Measurements from ENCODE around the gene EVA1A.

The EVA1A gene

GRCh38 chr2:75560022-75560767, 544 bp downstream of the EVA1A start:
- Histone ChIP-seq H3K27me3 (ENCODE audit: control insufficient read depth, low read length) (no peaks in the 10 kb centered on the region), H3K79me2 (ENCODE audit: control insufficient read depth, low read length) (no peaks in the 10 kb centered on the region), H3K27ac (ENCODE audit: low read depth, low read length) (no peak overlapping the region), H3F3A (ENCODE audit: control insufficient read depth, insufficient read depth) (no peaks in the 10 kb centered on the region), H3K4me2 (ENCODE audit: low read length) (no peak overlapping the region), H3K9me2 (replicated peaks; ENCODE audit: control insufficient read depth, low read length) (no peaks in the 10 kb centered on the region), H3K4me3 (ENCODE audit: low read length) (no peak overlapping the region), H3K4me1 (ENCODE audit: control insufficient read depth, low read length) (no peaks in the 10 kb centered on the region), H4K20me1 (ENCODE audit: control insufficient read depth, insufficient read depth, low read depth, low read length) (no peaks in the 10 kb centered on the region), H3K9me3 (ENCODE audit: control insufficient read depth, insufficient read depth, low read length) (no peaks in the 10 kb centered on the region), H3K36me3 (ENCODE audit: control insufficient read depth, low read length) (no peaks in the 10 kb centered on the region)
- TF ChIP-seq, protein P1, sequence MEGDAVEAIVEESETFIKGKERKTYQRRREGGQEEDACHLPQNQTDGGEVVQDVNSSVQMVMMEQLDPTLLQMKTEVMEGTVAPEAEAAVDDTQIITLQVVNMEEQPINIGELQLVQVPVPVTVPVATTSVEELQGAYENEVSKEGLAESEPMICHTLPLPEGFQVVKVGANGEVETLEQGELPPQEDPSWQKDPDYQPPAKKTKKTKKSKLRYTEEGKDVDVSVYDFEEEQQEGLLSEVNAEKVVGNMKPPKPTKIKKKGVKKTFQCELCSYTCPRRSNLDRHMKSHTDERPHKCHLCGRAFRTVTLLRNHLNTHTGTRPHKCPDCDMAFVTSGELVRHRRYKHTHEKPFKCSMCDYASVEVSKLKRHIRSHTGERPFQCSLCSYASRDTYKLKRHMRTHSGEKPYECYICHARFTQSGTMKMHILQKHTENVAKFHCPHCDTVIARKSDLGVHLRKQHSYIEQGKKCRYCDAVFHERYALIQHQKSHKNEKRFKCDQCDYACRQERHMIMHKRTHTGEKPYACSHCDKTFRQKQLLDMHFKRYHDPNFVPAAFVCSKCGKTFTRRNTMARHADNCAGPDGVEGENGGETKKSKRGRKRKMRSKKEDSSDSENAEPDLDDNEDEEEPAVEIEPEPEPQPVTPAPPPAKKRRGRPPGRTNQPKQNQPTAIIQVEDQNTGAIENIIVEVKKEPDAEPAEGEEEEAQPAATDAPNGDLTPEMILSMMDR (IDR thresholded peaks at IDR 0.05; ENCODE audit: low read depth, low read length, poor library complexity, severe bottlenecking): no peak
- TF ChIP-seq EZH2phosphoT487 (IDR thresholded peaks at IDR 0.05; ENCODE audit: borderline replicate concordance, low read length): no peak

- Histone ChIP-seq H3K9me2 (replicated peaks; ENCODE audit: control insufficient read depth, low read length) (no peaks in the 10 kb centered on the region), H3K36me3 (ENCODE audit: control insufficient read depth, low read length) (no peaks in the 10 kb centered on the region), H3K4me3 (ENCODE audit: low read length) (no peak overlapping the region)
These were observed 1.1 kb downstream of the EVA1A start for GRCh38 chr2:75559680-75560021.

GRCh38 chr2:75558786-75559679, 1.7 kb downstream of the EVA1A start:
- H3K9me3 ChIP-seq (ENCODE audit: control insufficient read depth, insufficient read depth, low read length): no peaks in the 10 kb centered on the region
- no peak overlapping the region for H3K4me3 ChIP-seq (ENCODE audit: low read length)
- no peaks in the 10 kb centered on the region for H3K9me2 ChIP-seq (replicated peaks; ENCODE audit: control insufficient read depth, low read length)
- H4K20me1 ChIP-seq (ENCODE audit: control insufficient read depth, insufficient read depth, low read depth, low read length): no peaks in the 10 kb centered on the region
- H3K4me1 ChIP-seq (ENCODE audit: control insufficient read depth, low read length): no peaks in the 10 kb centered on the region
- no peaks in the 10 kb centered on the region for H3K79me2 ChIP-seq (ENCODE audit: control insufficient read depth, low read length)
- H3K27ac ChIP-seq (ENCODE audit: low read depth, low read length): no peak overlapping the region
- H3K36me3 ChIP-seq (ENCODE audit: control insufficient read depth, low read length): no peaks in the 10 kb centered on the region
- H3F3A ChIP-seq (ENCODE audit: control insufficient read depth, insufficient read depth): no peaks in the 10 kb centered on the region
- TF ChIP-seq, protein P1 (IDR thresholded peaks at IDR 0.05; ENCODE audit: low read depth, low read length, poor library complexity, severe bottlenecking): no peak
- TF ChIP-seq EZH2phosphoT487 (IDR thresholded peaks at IDR 0.05; ENCODE audit: borderline replicate concordance, low read length): no peak
- no peaks in the 10 kb centered on the region for H3K27me3 ChIP-seq (ENCODE audit: control insufficient read depth, low read length)
- H3K4me2 ChIP-seq (ENCODE audit: low read length): no peak overlapping the region

More at GRCh38 chr2:75559680-75560021, 1.1 kb downstream of the EVA1A start:
- Histone ChIP-seq H3K27ac (ENCODE audit: low read depth, low read length) (no peak overlapping the region), H3K27me3 (ENCODE audit: control insufficient read depth, low read length) (no peaks in the 10 kb centered on the region), H3K4me1 (ENCODE audit: control insufficient read depth, low read length) (no peaks in the 10 kb centered on the region), H3F3A (ENCODE audit: control insufficient read depth, insufficient read depth) (no peaks in the 10 kb centered on the region), H4K20me1 (ENCODE audit: control insufficient read depth, insufficient read depth, low read depth, low read length) (no peaks in the 10 kb centered on the region), H3K4me2 (ENCODE audit: low read length) (no peak overlapping the region), H3K9me3 (ENCODE audit: control insufficient read depth, insufficient read depth, low read length) (no peaks in the 10 kb centered on the region), H3K79me2 (ENCODE audit: control insufficient read depth, low read length) (no peaks in the 10 kb centered on the region)
- TF ChIP-seq EZH2phosphoT487 (IDR thresholded peaks at IDR 0.05; ENCODE audit: borderline replicate concordance, low read length): no peak
- TF ChIP-seq, protein P1 (IDR thresholded peaks at IDR 0.05; ENCODE audit: low read depth, low read length, poor library complexity, severe bottlenecking): no peak

Measured in DOHH2 (cell line).